HG03439 (cell line): ENCODE results near the gene CTNNA2.

Experiments
- ATAC-seq: cut with Tn5 transposase; IDR thresholded peaks from one replicate; pipeline ENCODE4 v1.9.1; 2021; ENCODE audit warnings: mild to moderate bottlenecking, moderate library complexity; ENCODE audit not compliant: unreplicated experiment

CTNNA2 gene

GRCh38 chr2:79910643-79911042 is 397.8 kb downstream of the CTNNA2 start:
- no peak for ATAC-seq

GRCh38 chr2:79915455-79915854 is 402.6 kb downstream of the CTNNA2 start:
- ATAC-seq, result no peak

- ATAC-seq, result no peak
Measured at GRCh38 chr2:79916285-79916684, 403.4 kb downstream of the CTNNA2 start.

GRCh38 chr2:79920512-79921076 is 407.7 kb downstream of the CTNNA2 start:
- ATAC-seq, result no peak

- ATAC-seq, result no peak
Measured at GRCh38 chr2:79929624-79930023, 416.8 kb downstream of the CTNNA2 start.

GRCh38 chr2:79935046-79935732 is 422.3 kb downstream of the CTNNA2 start:
- ATAC-seq, result no peak

- no peak for ATAC-seq
Measured at GRCh38 chr2:79935771-79936657, 423.2 kb downstream of the CTNNA2 start.

- no peak for ATAC-seq
Measured at GRCh38 chr2:79936715-79937114, 423.9 kb downstream of the CTNNA2 start.

GRCh38 chr2:79938648-79939047 is 425.8 kb downstream of the CTNNA2 start:
- ATAC-seq, result no peak

- ATAC-seq, result no peak
Measured at GRCh38 chr2:79940364-79940763, 427.5 kb downstream of the CTNNA2 start.

GRCh38 chr2:79941179-79941578 is 428.3 kb downstream of the CTNNA2 start:
- no peak for ATAC-seq

GRCh38 chr2:79944205-79944604 is 431.4 kb downstream of the CTNNA2 start:
- ATAC-seq, result no peak

GRCh38 chr2:79945653-79946445 is 433.0 kb downstream of the CTNNA2 start:
- no peak for ATAC-seq

GRCh38 chr2:79947751-79948150 is 434.9 kb downstream of the CTNNA2 start:
- ATAC-seq, result no peak

- no peak for ATAC-seq
Measured at GRCh38 chr2:79950526-79950925, 437.7 kb downstream of the CTNNA2 start.

- no peak for ATAC-seq
Measured at GRCh38 chr2:79952616-79953015, 439.8 kb downstream of the CTNNA2 start.

GRCh38 chr2:79960035-79960434 is 447.2 kb downstream of the CTNNA2 start:
- ATAC-seq, result no peak

GRCh38 chr2:79960519-79960918 is 447.7 kb downstream of the CTNNA2 start:
- no peak for ATAC-seq

- ATAC-seq, result no peak
Measured at GRCh38 chr2:79964966-79965365, 452.1 kb downstream of the CTNNA2 start.

GRCh38 chr2:79966369-79966768 is 453.5 kb downstream of the CTNNA2 start:
- no peak for ATAC-seq

GRCh38 chr2:79966882-79967281 is 454.0 kb downstream of the CTNNA2 start:
- ATAC-seq, result no peak
